GM12878 (cell line): Measurements from ENCODE around the gene BUD23. TPM values are rescaled to one million over a fixed set of nuclear protein-coding genes. Genes with fewer than 3 reads are reported as not detected.

Source experiments
- ATAC-seq: fragments of 200-7000 bp; cut with Tn5 transposase; 3 replicates; pipeline ENCODE4 v1.9.1; 2020; ENCODE audit warnings: mild to moderate bottlenecking, moderate library complexity
- BruUV-seq: library from RNA; stranded (reverse); fragments of 400-500 nt; replicated peaks from 2 replicates; lab custom pipeline; 2021; lab: Mats Ljungman, UMichigan
- CTCF ChIA-PET: fragments of 300-600 bp; sonication (Branson Sonifier 250); formaldehyde crosslinking; extraction: SDS; loops from one replicate; lab custom pipeline; 2021; ENCODE audit warnings: inconsistent platforms; lab: Yijun Ruan, JAX
- POLR2A ChIA-PET: fragments of 350-600 bp; formaldehyde crosslinking; extraction: SDS; loops from one replicate; lab custom pipeline; 2021; ENCODE audit warnings: inconsistent platforms; lab: Charles Lee
- RAD21 ChIA-PET: fragments of 300-600 bp; sonication (Branson Sonifier 250); formaldehyde crosslinking; loops from one replicate; lab custom pipeline; 2023; ENCODE audit warnings: antibody characterized with exemption; ENCODE audit not compliant: unreplicated experiment; lab: Charles Lee
- SMC1A ChIA-PET: fragments of 300-600 bp; sonication (Branson Sonifier 250); formaldehyde crosslinking; loops from one replicate; lab custom pipeline; 2023; ENCODE audit not compliant: unreplicated experiment, uncharacterized antibody; lab: Charles Lee
- DNase-seq: peaks from one replicate; pipeline ENCODE4 v3.0.0-alpha.2; 2011; ENCODE audit warnings: low read depth, low spot score
- FAIRE-seq: peaks from 3 replicates; lab custom pipeline; 2011; peaks lifted over from hg19 to GRCh38; lab: Jason Lieb, UNC
- H2AFZ ChIP-seq: 2 replicates; pipeline ENCODE4 v1.6.0; 2011; ENCODE audit warnings: low read depth, low read length, control low read depth; ENCODE audit not compliant: control insufficient read depth
- H3K27ac ChIP-seq: 2 replicates; pipeline ENCODE4 v1.5.1; 2011; ENCODE audit warnings: control low read depth; ENCODE audit not compliant: control insufficient read depth, insufficient read depth
- H3K27me3 ChIP-seq, 2 experiments: replicated peaks in 1 of 2; 2 replicates each; pipeline versions ENCODE4 v1.6.0 to v1.6.1; 2011; ENCODE audit warnings: low read length in 1 of 2; ENCODE audit not compliant: control insufficient read depth in 2 of 2, insufficient read depth in 2 of 2
- H3K36me3 ChIP-seq, 2 experiments: 2 replicates each; pipeline ENCODE4 v1.5.1; 2011; ENCODE audit warnings: low read length in 1 of 2; ENCODE audit not compliant: control insufficient read depth in 2 of 2, insufficient read depth in 2 of 2
- H3K4me1 ChIP-seq: 2 replicates; pipeline ENCODE4 v1.6.1; 2011; ENCODE audit warnings: mild to moderate bottlenecking, low read length, moderate library complexity, mixed read lengths; ENCODE audit not compliant: control insufficient read depth, insufficient read depth
- H3K4me2 ChIP-seq: 2 replicates; pipeline ENCODE4 v1.6.0; 2011; ENCODE audit warnings: control low read depth; ENCODE audit not compliant: control insufficient read depth, insufficient read depth
- H3K4me3 ChIP-seq: fragments of 200-600 bp; sonication (generic); 2 replicates; pipeline ENCODE4 v1.5.1; 2016
- H3K79me2 ChIP-seq: 2 replicates; pipeline ENCODE4 v1.6.0; 2011; ENCODE audit warnings: low read length; ENCODE audit not compliant: control insufficient read depth, insufficient read depth
- H3K9ac ChIP-seq: 2 replicates; pipeline ENCODE4 v1.8.0; 2011; ENCODE audit warnings: low read length, control low read depth, mixed read lengths; ENCODE audit not compliant: control insufficient read depth, insufficient read depth
- H3K9me3 ChIP-seq: replicated peaks from 3 replicates; pipeline ENCODE4 v1.5.1; 2011; ENCODE audit warnings: mild to moderate bottlenecking, low read length; ENCODE audit not compliant: control insufficient read depth, insufficient read depth
- H4K20me1 ChIP-seq: 2 replicates; pipeline ENCODE4 v1.6.0; 2011; ENCODE audit not compliant: control insufficient read depth, insufficient read depth
- CUX1 ChIP-seq: IDR thresholded peaks from 2 replicates; pipeline ENCODE4 v1.6.1; 2012; ENCODE audit warnings: improper control_type of control experiment, low read depth, low read length; ENCODE audit not compliant: insufficient replicate concordance
- EED ChIP-seq: sonication (generic); IDR thresholded peaks from 2 replicates; pipeline ENCODE4 v1.6.1; 2016; ENCODE audit warnings: antibody characterized with exemption, low read depth
- EGR1 ChIP-seq, 2 experiments: IDR thresholded peaks; 1 replicate in 1 of 2; 2 replicates in 1 of 2; pipeline ENCODE4 v1.6.1; 2011 to 2012; ENCODE audit warnings: low read depth in 2 of 2, low read length in 2 of 2, borderline replicate concordance in 1 of 2, mild to moderate bottlenecking in 1 of 2, moderate library complexity in 1 of 2
- FOXK2 ChIP-seq: fragments of 450-650 bp; IDR thresholded peaks from 2 replicates; pipeline ENCODE4 v1.6.1; 2017; ENCODE audit warnings: mild to moderate bottlenecking, moderate library complexity
- IRF4 ChIP-seq: IDR thresholded peaks from 2 replicates; pipeline ENCODE4 v1.6.1; 2011; ENCODE audit warnings: low read depth, low read length
- IRF5 ChIP-seq: fragments of 450-650 bp; IDR thresholded peaks from 2 replicates; pipeline ENCODE4 v1.6.1; 2017; ENCODE audit warnings: borderline replicate concordance
- MEF2A ChIP-seq: IDR thresholded peaks from 2 replicates; pipeline ENCODE4 v1.6.1; 2011; ENCODE audit warnings: low read depth, mild to moderate bottlenecking, low read length, moderate library complexity; ENCODE audit not compliant: insufficient read depth
- PAX8 ChIP-seq: fragments of 450-650 bp; IDR thresholded peaks from 2 replicates; pipeline ENCODE4 v1.6.1; 2017; ENCODE audit warnings: mild to moderate bottlenecking, moderate library complexity
- PML ChIP-seq: IDR thresholded peaks from 2 replicates; pipeline ENCODE4 v1.6.1; 2012; ENCODE audit warnings: low read length, inconsistent platforms
- SIN3A ChIP-seq: IDR thresholded peaks from 2 replicates; pipeline ENCODE4 v1.6.1; 2012; ENCODE audit warnings: low read depth, low read length, improper control_type of control experiment
- SREBF2 ChIP-seq: IDR thresholded peaks from 2 replicates; pipeline ENCODE4 v1.6.1; 2012; ENCODE audit warnings: mild to moderate bottlenecking, low read length
- TARDBP ChIP-seq: IDR thresholded peaks from 2 replicates; pipeline ENCODE4 v1.6.1; 2016; ENCODE audit warnings: borderline replicate concordance
- USF2 ChIP-seq: IDR thresholded peaks from 2 replicates; pipeline ENCODE4 v1.6.1; 2011; ENCODE audit warnings: low read depth, low read length, improper control_type of control experiment, borderline replicate concordance
- ZSCAN29 ChIP-seq: fragments of 450-650 bp; IDR thresholded peaks from 2 replicates; pipeline ENCODE4 v1.6.1; 2017; ENCODE audit warnings: mild to moderate bottlenecking, moderate library complexity
- WGBS: methylation state at CpG from one replicate; pipeline ENCODE4 v1.1.6; 2016; ENCODE audit warnings: low lambda C conversion rate; ENCODE audit not compliant: insufficient replicate concordance, insufficient coverage; ENCODE audit errors: missing lambda C conversion rate; 5-methylcytosine and 5-hydroxymethylcytosine counted together
- in situ Hi-C: fragments of 300-500 bp; cut with MboI; formaldehyde crosslinking; loops from 9 replicates; pipeline ENCODE4 v1.14.3; 2018; ENCODE audit warnings: mixed read lengths
- intact Hi-C: fragments of 100-400 bp; cut with micrococcal nuclease; formaldehyde crosslinking; loops from one replicate; pipeline ENCODE4 v1.14.2; 2022; ENCODE audit not compliant: unreplicated experiment
- polyA plus RNA-seq, 11 experiments: library from polyadenylated mRNA; depleted of rRNA in 4 of 11; unstranded in 6 of 11; stranded (reverse) in 5 of 11; fragments of >200 nt; fragmentation: Nextera tagmentation in 4 of 11; fragmentation: Illumina TruSeq in 1 of 11; extraction: Ambion mirVana in 4 of 11; extraction: Trizol in 1 of 11; gene quantifications; 1 replicate in 1 of 11; 2 replicates in 10 of 11; pipeline versions ENCODE4 v1.2.1 to v1.2.3, GENCODE V29; 2011 to 2016; ENCODE audit warnings: inconsistent platforms in 2 of 11, missing spikeins in 2 of 11, low read depth in 1 of 11
- total RNA-seq, 4 experiments: library from RNA; depleted of rRNA in 3 of 4; stranded (reverse); fragments of >200 nt in 3 of 4; fragmentation: Illumina TruSeq in 1 of 4; extraction: Trizol in 1 of 4; gene quantifications; 2 replicates each; pipeline versions ENCODE4 v1.2.1 to v1.2.3, GENCODE V29; 2013 to 2021

Gene BUD23
- total and polyA plus RNA-seq, 10 of the 15 experiments (the other 5 are each of a cell fraction or from before 2014, with no cell fraction given): 36.4 to 138 (median 99.5) TPM

- ChIA-PET CTCF (no interaction called here), SMC1A (interaction anchor here (0.6 kb wide), 1 partner anchor 21 kb away, joined by 3 read pairs; no protein-coding TSS in a partner anchor), POLR2A (no interaction called here), RAD21 (no interaction called here)
- Histone ChIP-seq H4K20me1 (no peaks in the 10 kb centered on the region), H3K4me1 (no peaks in the 10 kb centered on the region), H3K9me3 (peaks cover 5% of the 10 kb centered on the region; the same call in 1 of the 3 replicates), H3K27me3 (peaks cover 0 to 1% of the 10 kb centered on the region in 2 experiments; a peak in 1 of 4 replicates), H2AFZ (no peak overlapping the region), H3K9ac (no peak overlapping the region), H3K4me2 (no peak overlapping the region), H3K27ac (no peak overlapping the region), H3K4me3 (no peak overlapping the region), H3K36me3 (no peaks in the 10 kb centered on the region), H3K79me2 (no peaks in the 10 kb centered on the region)
- ATAC-seq (no peak), FAIRE-seq (no peak), DNase-seq (no peak)
- no TSS peak for BruUV-seq
- in situ Hi-C loops (no loop called here), intact Hi-C loops (no loop called here)
- WGBS: 8% methylated on average over 3 of the region's 3 CpGs
- TF ChIP-seq ZSCAN29 (no peak), USF2 (no peak), MEF2A (no peak), SIN3A (no peak), FOXK2 (no peak), PML (no peak), TARDBP (no peak), CUX1 (no peak), EED (no peak), IRF5 (no peak), PAX8 (no peak), EGR1 (IDR thresholded peaks at IDR 0.05; ENCODE audit: borderline replicate concordance in 1 of 2, low read depth in 2 of 2, low read length in 2 of 2) (no peak), SREBF2 (no peak), IRF4 (no peak)
Measured at GRCh38 chr7:73638911-73639310, 44.5 kb upstream of the BUD23 start.
